HepG2 (cell line): Measurements from ENCODE around the gene TEAD1. TPM values are rescaled to one million over a fixed set of nuclear protein-coding genes. Genes with fewer than 3 reads are reported as not detected.

Experiments used
- CREM ChIP-seq, 2 experiments: sonication (generic) in 1 of 2; formaldehyde crosslinking in 1 of 2; IDR thresholded peaks; 2 replicates each; pipeline versions ENCODE4 v1.4.0 to v1.6.1; 2016 to 2020; ENCODE audit warnings: antibody characterized with exemption in 1 of 2, mild to moderate bottlenecking in 1 of 2, missing genetic modification reagents in 1 of 2
- HNRNPLL ChIP-seq: fragments of 200-400 bp; formaldehyde crosslinking; IDR thresholded peaks from 2 replicates; pipeline ENCODE4 v1.6.1; 2017; ENCODE audit warnings: mild to moderate bottlenecking, low read depth, low read length; ENCODE audit not compliant: poor library complexity, severe bottlenecking
- IKZF1 ChIP-seq: fragments of 450-650 bp; IDR thresholded peaks from 2 replicates; pipeline ENCODE4 v1.7.1; 2016
- NAIF1 ChIP-seq: sonication (generic); formaldehyde crosslinking; IDR thresholded peaks from 2 replicates; pipeline ENCODE4 v1.5.0; 2020; ENCODE audit warnings: mild to moderate bottlenecking, missing genetic modification reagents, borderline replicate concordance
- NCOR1 ChIP-seq: fragments of 200-600 bp; sonication (generic); IDR thresholded peaks from 2 replicates; pipeline ENCODE4 v1.7.0; 2017; ENCODE audit warnings: antibody characterized with exemption, low read length, borderline replicate concordance
- PAWR ChIP-seq: sonication (generic); formaldehyde crosslinking; IDR thresholded peaks from 2 replicates; pipeline ENCODE4 v1.4.0; 2020; ENCODE audit warnings: missing genetic modification reagents, mild to moderate bottlenecking, borderline replicate concordance
- SMAD3 ChIP-seq: sonication (generic); formaldehyde crosslinking; IDR thresholded peaks from 2 replicates; pipeline ENCODE4 v1.4.0; 2020; ENCODE audit warnings: missing genetic modification reagents
- TBX2 ChIP-seq: sonication (generic); formaldehyde crosslinking; IDR thresholded peaks from 2 replicates; pipeline ENCODE4 v1.5.0; 2020; ENCODE audit warnings: missing genetic modification reagents, mild to moderate bottlenecking, borderline replicate concordance
- ZFP90 ChIP-seq: sonication (generic); formaldehyde crosslinking; IDR thresholded peaks from 2 replicates; pipeline ENCODE4 v1.8.0; 2022; ENCODE audit warnings: missing genetic modification reagents, mild to moderate bottlenecking, inconsistent platforms, borderline replicate concordance
- ZKSCAN8 ChIP-seq: IDR thresholded peaks from 2 replicates; pipeline ENCODE4 v1.6.1; 2016; ENCODE audit warnings: borderline replicate concordance, missing genetic modification reagents, missing compliant biosample characterization
- ZNF160 ChIP-seq: sonication (generic); formaldehyde crosslinking; IDR thresholded peaks from 2 replicates; pipeline ENCODE4 v1.8.0; 2022; ENCODE audit warnings: mild to moderate bottlenecking, inconsistent platforms, missing genetic modification reagents
- polyA plus RNA-seq, 8 experiments: library from polyadenylated mRNA; depleted of rRNA in 3 of 8; stranded (reverse) in 7 of 8; unstranded in 1 of 8; fragments of >200 nt; fragmentation: Illumina TruSeq in 4 of 8; extraction: Trizol in 4 of 8; gene quantifications; 2 replicates each; pipeline versions ENCODE4 v1.2.1 to v1.2.3, GENCODE V29; 2011 to 2016; ENCODE audit warnings: low read depth in 4 of 8, missing spikeins in 1 of 8, mixed read lengths in 1 of 8; ENCODE audit not compliant: insufficient read depth in 1 of 8
- total RNA-seq, 5 experiments: library from RNA; depleted of rRNA; stranded (reverse); fragments of >200 nt; fragmentation: Illumina TruSeq; extraction: Trizol; gene quantifications; 2 replicates each; pipeline ENCODE4 v1.2.3, GENCODE V29; 2016; ENCODE audit warnings: low read depth in 1 of 5
- TF ChIP-seq, protein P1 (sequence below): sonication (generic); formaldehyde crosslinking; conservative IDR thresholded peaks from 2 replicates; pipeline ENCODE4 v1.5.0; 2020; ENCODE audit warnings: missing genetic modification reagents
- TF ChIP-seq, protein P2 (sequence below): IDR thresholded peaks from 2 replicates; pipeline ENCODE4 v1.6.1; 2016; ENCODE audit warnings: mild to moderate bottlenecking
- TF ChIP-seq, protein P3 (sequence below): sonication (generic); formaldehyde crosslinking; IDR thresholded peaks from 2 replicates; pipeline ENCODE4 v1.8.0; 2022; ENCODE audit warnings: low read depth, missing genetic modification reagents
- TF ChIP-seq, protein P4 (sequence below): sonication (generic); formaldehyde crosslinking; IDR thresholded peaks from 2 replicates; pipeline ENCODE4 v1.9.0; 2022; ENCODE audit warnings: low read depth, missing genetic modification reagents
- TF ChIP-seq, protein P5 (sequence below): sonication (generic); formaldehyde crosslinking; IDR thresholded peaks from 2 replicates; pipeline ENCODE4 v1.5.1; 2020; ENCODE audit warnings: missing genetic modification reagents, mild to moderate bottlenecking, borderline replicate concordance
- TF ChIP-seq, protein P6 (sequence below): sonication (generic); formaldehyde crosslinking; IDR thresholded peaks from 2 replicates; pipeline ENCODE4 v1.4.0; 2020; ENCODE audit warnings: missing genetic modification reagents

TEAD1 gene
- total and polyA plus RNA-seq, 2 of the 13 experiments (the other 11 are each of a cell fraction or from before 2014, with no cell fraction given), result 20.1 to 30.5 TPM

DNA sequence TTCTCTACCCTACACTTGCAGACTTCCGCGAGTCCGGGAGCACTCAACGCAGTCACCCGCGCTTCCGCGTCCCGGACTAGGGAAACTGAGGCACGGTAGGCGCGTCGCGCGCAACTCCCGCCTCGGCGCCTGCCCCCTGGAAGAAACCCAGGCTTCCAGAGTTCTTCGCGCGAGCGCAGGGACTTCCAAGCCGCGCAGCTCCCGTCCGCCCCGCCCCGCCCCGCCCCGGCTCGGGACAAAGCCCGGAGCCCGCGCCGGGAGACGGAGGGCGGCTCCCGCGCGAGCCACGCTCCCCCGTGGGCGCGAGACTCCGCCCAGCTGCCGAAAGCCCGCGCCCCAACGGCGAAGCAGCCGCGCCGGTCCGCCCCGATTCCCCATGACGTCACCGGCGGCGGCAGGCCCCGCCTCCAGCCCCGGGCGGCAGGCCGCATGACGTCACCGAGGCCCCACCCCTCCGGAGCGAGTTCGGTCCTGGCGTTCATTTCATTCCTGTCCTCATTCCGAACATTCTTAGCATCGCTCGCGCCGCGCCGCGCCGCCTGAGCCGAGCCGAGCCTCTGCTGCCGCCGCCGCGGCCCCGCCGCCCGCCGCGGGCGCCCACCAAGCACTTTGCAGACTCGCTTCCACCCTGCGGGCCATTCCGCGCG, at the start of gene TEAD1 (continued):
- TF ChIP-seq, protein P1, sequence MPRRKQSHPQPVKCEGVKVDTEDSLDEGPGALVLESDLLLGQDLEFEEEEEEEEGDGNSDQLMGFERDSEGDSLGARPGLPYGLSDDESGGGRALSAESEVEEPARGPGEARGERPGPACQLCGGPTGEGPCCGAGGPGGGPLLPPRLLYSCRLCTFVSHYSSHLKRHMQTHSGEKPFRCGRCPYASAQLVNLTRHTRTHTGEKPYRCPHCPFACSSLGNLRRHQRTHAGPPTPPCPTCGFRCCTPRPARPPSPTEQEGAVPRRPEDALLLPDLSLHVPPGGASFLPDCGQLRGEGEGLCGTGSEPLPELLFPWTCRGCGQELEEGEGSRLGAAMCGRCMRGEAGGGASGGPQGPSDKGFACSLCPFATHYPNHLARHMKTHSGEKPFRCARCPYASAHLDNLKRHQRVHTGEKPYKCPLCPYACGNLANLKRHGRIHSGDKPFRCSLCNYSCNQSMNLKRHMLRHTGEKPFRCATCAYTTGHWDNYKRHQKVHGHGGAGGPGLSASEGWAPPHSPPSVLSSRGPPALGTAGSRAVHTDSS (CRISPR knock-in tag), result peak; percentile 11; the same call in 1 of the 2 replicates
- TF ChIP-seq SMAD3 (CRISPR knock-in tag) (no peak), PAWR (CRISPR knock-in tag) (no peak), TBX2 (CRISPR knock-in tag) (no peak; the same call in 1 of the 2 replicates), HNRNPLL (peak; percentile 57), NAIF1 (CRISPR knock-in tag) (no peak), IKZF1 (no peak), ZKSCAN8 (no peak; the same call in 1 of the 2 replicates), NCOR1 (no peak), ZNF160 (CRISPR knock-in tag) (no peak), CREM (IDR thresholded peaks at IDR 0.05) (peak; percentile 26; the same call in 1 of the 2 replicates), CREM (CRISPR knock-in tag; IDR thresholded peaks at IDR 0.05) (no peak), ZFP90 (CRISPR knock-in tag) (no peak)
- TF ChIP-seq, protein P2, sequence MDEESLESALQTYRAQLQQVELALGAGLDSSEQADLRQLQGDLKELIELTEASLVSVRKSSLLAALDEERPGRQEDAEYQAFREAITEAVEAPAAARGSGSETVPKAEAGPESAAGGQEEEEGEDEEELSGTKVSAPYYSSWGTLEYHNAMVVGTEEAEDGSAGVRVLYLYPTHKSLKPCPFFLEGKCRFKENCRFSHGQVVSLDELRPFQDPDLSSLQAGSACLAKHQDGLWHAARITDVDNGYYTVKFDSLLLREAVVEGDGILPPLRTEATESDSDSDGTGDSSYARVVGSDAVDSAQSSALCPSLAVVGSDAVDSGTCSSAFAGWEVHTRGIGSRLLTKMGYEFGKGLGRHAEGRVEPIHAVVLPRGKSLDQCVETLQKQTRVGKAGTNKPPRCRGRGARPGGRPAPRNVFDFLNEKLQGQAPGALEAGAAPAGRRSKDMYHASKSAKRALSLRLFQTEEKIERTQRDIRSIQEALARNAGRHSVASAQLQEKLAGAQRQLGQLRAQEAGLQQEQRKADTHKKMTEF (CRISPR knock-in tag), result no peak; the same call in 1 of the 2 replicates
- TF ChIP-seq, protein P3, sequence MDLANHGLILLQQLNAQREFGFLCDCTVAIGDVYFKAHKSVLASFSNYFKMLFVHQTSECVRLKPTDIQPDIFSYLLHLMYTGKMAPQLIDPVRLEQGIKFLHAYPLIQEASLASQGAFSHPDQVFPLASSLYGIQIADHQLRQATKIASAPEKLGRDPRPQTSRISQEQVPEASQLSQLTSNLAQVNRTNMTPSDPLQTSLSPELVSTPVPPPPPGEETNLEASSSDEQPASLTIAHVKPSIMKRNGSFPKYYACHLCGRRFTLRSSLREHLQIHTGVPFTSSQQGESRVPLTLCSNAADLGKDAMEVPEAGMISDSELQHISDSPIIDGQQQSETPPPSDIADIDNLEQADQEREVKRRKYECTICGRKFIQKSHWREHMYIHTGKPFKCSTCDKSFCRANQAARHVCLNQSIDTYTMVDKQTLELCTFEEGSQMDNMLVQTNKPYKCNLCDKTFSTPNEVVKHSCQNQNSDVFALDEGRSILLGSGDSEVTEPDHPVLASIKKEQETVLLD (CRISPR knock-in tag), result peak; percentile 76
- TF ChIP-seq, protein P4, sequence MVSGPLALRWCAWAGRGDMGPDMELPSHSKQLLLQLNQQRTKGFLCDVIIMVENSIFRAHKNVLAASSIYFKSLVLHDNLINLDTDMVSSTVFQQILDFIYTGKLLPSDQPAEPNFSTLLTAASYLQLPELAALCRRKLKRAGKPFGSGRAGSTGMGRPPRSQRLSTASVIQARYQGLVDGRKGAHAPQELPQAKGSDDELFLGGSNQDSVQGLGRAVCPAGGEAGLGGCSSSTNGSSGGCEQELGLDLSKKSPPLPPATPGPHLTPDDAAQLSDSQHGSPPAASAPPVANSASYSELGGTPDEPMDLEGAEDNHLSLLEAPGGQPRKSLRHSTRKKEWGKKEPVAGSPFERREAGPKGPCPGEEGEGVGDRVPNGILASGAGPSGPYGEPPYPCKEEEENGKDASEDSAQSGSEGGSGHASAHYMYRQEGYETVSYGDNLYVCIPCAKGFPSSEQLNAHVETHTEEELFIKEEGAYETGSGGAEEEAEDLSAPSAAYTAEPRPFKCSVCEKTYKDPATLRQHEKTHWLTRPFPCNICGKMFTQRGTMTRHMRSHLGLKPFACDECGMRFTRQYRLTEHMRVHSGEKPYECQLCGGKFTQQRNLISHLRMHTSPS (CRISPR knock-in tag), result no peak
- TF ChIP-seq, protein P5, sequence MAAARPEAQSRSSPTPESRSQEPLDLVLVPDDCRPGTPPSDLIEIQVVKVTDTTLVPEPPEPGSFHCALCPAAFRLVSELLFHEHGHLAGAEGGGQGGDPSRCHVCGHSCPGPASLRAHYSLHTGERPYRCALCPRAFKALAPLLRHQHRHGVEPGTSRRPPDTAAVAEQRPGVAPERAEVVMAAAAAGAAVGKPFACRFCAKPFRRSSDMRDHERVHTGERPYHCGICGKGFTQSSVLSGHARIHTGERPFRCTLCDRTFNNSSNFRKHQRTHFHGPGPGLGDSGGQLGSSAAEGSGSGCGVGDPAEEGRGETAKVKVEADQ (CRISPR knock-in tag), result peak; percentile 58
- TF ChIP-seq, protein P6, sequence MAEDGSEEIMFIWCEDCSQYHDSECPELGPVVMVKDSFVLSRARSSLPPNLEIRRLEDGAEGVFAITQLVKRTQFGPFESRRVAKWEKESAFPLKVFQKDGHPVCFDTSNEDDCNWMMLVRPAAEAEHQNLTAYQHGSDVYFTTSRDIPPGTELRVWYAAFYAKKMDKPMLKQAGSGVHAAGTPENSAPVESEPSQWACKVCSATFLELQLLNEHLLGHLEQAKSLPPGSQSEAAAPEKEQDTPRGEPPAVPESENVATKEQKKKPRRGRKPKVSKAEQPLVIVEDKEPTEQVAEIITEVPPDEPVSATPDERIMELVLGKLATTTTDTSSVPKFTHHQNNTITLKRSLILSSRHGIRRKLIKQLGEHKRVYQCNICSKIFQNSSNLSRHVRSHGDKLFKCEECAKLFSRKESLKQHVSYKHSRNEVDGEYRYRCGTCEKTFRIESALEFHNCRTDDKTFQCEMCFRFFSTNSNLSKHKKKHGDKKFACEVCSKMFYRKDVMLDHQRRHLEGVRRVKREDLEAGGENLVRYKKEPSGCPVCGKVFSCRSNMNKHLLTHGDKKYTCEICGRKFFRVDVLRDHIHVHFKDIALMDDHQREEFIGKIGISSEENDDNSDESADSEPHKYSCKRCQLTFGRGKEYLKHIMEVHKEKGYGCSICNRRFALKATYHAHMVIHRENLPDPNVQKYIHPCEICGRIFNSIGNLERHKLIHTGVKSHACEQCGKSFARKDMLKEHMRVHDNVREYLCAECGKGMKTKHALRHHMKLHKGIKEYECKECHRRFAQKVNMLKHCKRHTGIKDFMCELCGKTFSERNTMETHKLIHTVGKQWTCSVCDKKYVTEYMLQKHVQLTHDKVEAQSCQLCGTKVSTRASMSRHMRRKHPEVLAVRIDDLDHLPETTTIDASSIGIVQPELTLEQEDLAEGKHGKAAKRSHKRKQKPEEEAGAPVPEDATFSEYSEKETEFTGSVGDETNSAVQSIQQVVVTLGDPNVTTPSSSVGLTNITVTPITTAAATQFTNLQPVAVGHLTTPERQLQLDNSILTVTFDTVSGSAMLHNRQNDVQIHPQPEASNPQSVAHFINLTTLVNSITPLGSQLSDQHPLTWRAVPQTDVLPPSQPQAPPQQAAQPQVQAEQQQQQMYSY (CRISPR knock-in tag), result peak; percentile 95
